IMR-90 (cell line): Measurements from ENCODE around the gene NTMT2. TPM values are rescaled to one million over a fixed set of nuclear protein-coding genes. Genes with fewer than 3 reads are reported as not detected.

Experiments used
- ATAC-seq: fragments of 200-7000 bp; cut with Tn5 transposase; 2 replicates; pipeline ENCODE4 v1.9.1; 2020; ENCODE audit warnings: low read depth, mild to moderate bottlenecking, moderate library complexity
- BruUV-seq: library from RNA; stranded (reverse); fragments of 400-500 nt; replicated peaks from 2 replicates; lab custom pipeline; 2021; lab: Mats Ljungman, UMichigan
- CTCF ChIA-PET: fragments of 300-600 bp; formaldehyde crosslinking; extraction: SDS; loops from one replicate; lab custom pipeline; 2021; ENCODE audit warnings: antibody characterized with exemption; lab: Yijun Ruan, JAX
- POLR2A ChIA-PET: fragments of 300-600 bp; sonication (Branson Sonifier 250); formaldehyde crosslinking; loops from one replicate; lab custom pipeline; 2022; ENCODE audit warnings: antibody characterized with exemption; ENCODE audit not compliant: unreplicated experiment; lab: Charles Lee
- DNase-seq: peaks from one replicate; pipeline ENCODE4 v3.0.0; 2013
- H2AFZ ChIP-seq: replicated peaks from 2 replicates; pipeline ENCODE3; 2013; ENCODE audit warnings: low read length, mild to moderate bottlenecking; ENCODE audit not compliant: poor library complexity
- H2AK5ac ChIP-seq: 2 replicates; pipeline ENCODE4 v1.6.1; 2013; ENCODE audit warnings: low read depth, low read length, inconsistent platforms
- H2AK9ac ChIP-seq: replicated peaks from 2 replicates; pipeline ENCODE3; 2013; ENCODE audit warnings: mild to moderate bottlenecking, low read depth, low read length, moderate library complexity; ENCODE audit not compliant: poor library complexity
- H2BK120ac ChIP-seq: 2 replicates; pipeline ENCODE4 v1.6.1; 2013; ENCODE audit warnings: low read depth, low read length, inconsistent platforms
- H2BK15ac ChIP-seq: 3 replicates; pipeline ENCODE4 v1.6.1; 2013; ENCODE audit warnings: low read depth, low read length, inconsistent platforms
- H2BK20ac ChIP-seq: 2 replicates; pipeline ENCODE4 v1.6.1; 2013; ENCODE audit warnings: low read depth, mild to moderate bottlenecking, inconsistent platforms, low read length, moderate library complexity
- H2BK5ac ChIP-seq: 2 replicates; pipeline ENCODE4 v1.6.1; 2013; ENCODE audit warnings: mild to moderate bottlenecking, low read depth, low read length, inconsistent platforms; ENCODE audit not compliant: poor library complexity, severe bottlenecking
- H3K14ac ChIP-seq: replicated peaks from 2 replicates; pipeline ENCODE4 v1.6.1; 2013; ENCODE audit warnings: low read depth, low read length, inconsistent platforms
- H3K18ac ChIP-seq: 2 replicates; pipeline ENCODE4 v1.6.1; 2013; ENCODE audit warnings: low read depth, low read length, control low read depth
- H3K23ac ChIP-seq: 2 replicates; pipeline ENCODE4 v1.6.1; 2013; ENCODE audit warnings: low read depth, low read length, inconsistent platforms
- H3K27ac ChIP-seq: 2 replicates; pipeline ENCODE4 v1.5.1; 2013; ENCODE audit warnings: mild to moderate bottlenecking, control low read depth, low read length; ENCODE audit not compliant: insufficient read depth
- H3K27me3 ChIP-seq: 2 replicates; pipeline ENCODE4 v1.6.1; 2013; ENCODE audit warnings: low read length; ENCODE audit not compliant: control insufficient read depth, insufficient read depth
- H3K36me3 ChIP-seq: 2 replicates; pipeline ENCODE4 v1.6.1; 2013; ENCODE audit warnings: low read length, mixed read lengths; ENCODE audit not compliant: control insufficient read depth, insufficient read depth
- H3K4ac ChIP-seq: 2 replicates; pipeline ENCODE4 v1.6.1; 2013; ENCODE audit warnings: low read depth, low read length, inconsistent platforms
- H3K4me1 ChIP-seq: 2 replicates; pipeline ENCODE4 v1.6.1; 2013; ENCODE audit warnings: low read length, mixed read lengths; ENCODE audit not compliant: control insufficient read depth, insufficient read depth
- H3K4me2 ChIP-seq: 2 replicates; pipeline ENCODE4 v1.6.1; 2013; ENCODE audit warnings: low read depth, mild to moderate bottlenecking, control low read depth, low read length, moderate library complexity
- H3K4me3 ChIP-seq: 2 replicates; pipeline ENCODE4 v1.5.1; 2013; ENCODE audit warnings: low read depth, mild to moderate bottlenecking, control low read depth, low read length, moderate library complexity; ENCODE audit not compliant: insufficient read depth
- H3K56ac ChIP-seq: 2 replicates; pipeline ENCODE4 v1.6.1; 2013; ENCODE audit warnings: low read length, inconsistent platforms; ENCODE audit not compliant: insufficient read depth; ENCODE audit errors: extremely low read depth
- H3K79me1 ChIP-seq, 2 experiments: 2 replicates each; pipeline ENCODE4 v1.6.1; 2013; ENCODE audit warnings: low read length in 2 of 2, inconsistent platforms in 1 of 2, low read depth in 1 of 2
- H3K9ac ChIP-seq: 2 replicates; pipeline ENCODE4 v1.6.1; 2013; ENCODE audit warnings: low read depth, low read length, control low read depth
- H3K9me1 ChIP-seq: 2 replicates; pipeline ENCODE4 v1.6.1; 2013; ENCODE audit warnings: low read length, inconsistent platforms; ENCODE audit not compliant: insufficient read depth
- H3K9me3 ChIP-seq: 2 replicates; pipeline ENCODE4 v1.6.1; 2013; ENCODE audit warnings: low read length; ENCODE audit not compliant: control insufficient read depth, insufficient read depth
- H4K20me1 ChIP-seq: 2 replicates; pipeline ENCODE4 v1.6.1; 2013; ENCODE audit warnings: low read length, inconsistent platforms; ENCODE audit not compliant: insufficient read depth
- H4K5ac ChIP-seq: 2 replicates; pipeline ENCODE4 v1.6.1; 2013; ENCODE audit warnings: mild to moderate bottlenecking, low read depth, low read length, control low read depth
- H4K8ac ChIP-seq, 2 experiments: 2 replicates each; pipeline ENCODE4 v1.6.1; 2013; ENCODE audit warnings: low read depth in 2 of 2, low read length in 2 of 2, control low read depth in 1 of 2, inconsistent platforms in 1 of 2
- H4K91ac ChIP-seq: 2 replicates; pipeline ENCODE4 v1.6.1; 2013; ENCODE audit warnings: low read depth, low read length, inconsistent platforms; ENCODE audit not compliant: insufficient read depth
- BHLHE40 ChIP-seq: fragments of 150-350 bp; IDR thresholded peaks from 2 replicates; pipeline ENCODE4 v1.6.1; 2016; ENCODE audit warnings: mild to moderate bottlenecking, low read depth, low read length
- CHD1 ChIP-seq: IDR thresholded peaks from 2 replicates; pipeline ENCODE4 v1.6.1; 2012; ENCODE audit warnings: low read depth, low read length, improper control_type of control experiment
- ELK1 ChIP-seq: fragments of 150-350 bp; IDR thresholded peaks from 2 replicates; pipeline ENCODE4 v1.6.1; 2016; ENCODE audit warnings: low read depth, mild to moderate bottlenecking, low read length, moderate library complexity, borderline replicate concordance
- FOS ChIP-seq: fragments of 150-350 bp; IDR thresholded peaks from 2 replicates; pipeline ENCODE4 v1.6.1; 2016; ENCODE audit warnings: low read depth, low read length
- MAFK ChIP-seq: IDR thresholded peaks from 2 replicates; pipeline ENCODE4 v1.6.1; 2012; ENCODE audit warnings: low read depth, low read length, improper control_type of control experiment
- MAZ ChIP-seq: IDR thresholded peaks from 2 replicates; pipeline ENCODE4 v1.6.1; 2012; ENCODE audit warnings: low read depth, mild to moderate bottlenecking, low read length, improper control_type of control experiment, moderate library complexity, borderline replicate concordance
- MXI1 ChIP-seq: IDR thresholded peaks from 2 replicates; pipeline ENCODE4 v1.6.1; 2012; ENCODE audit warnings: low read depth, mild to moderate bottlenecking, low read length, moderate library complexity, borderline replicate concordance
- NFE2L2 ChIP-seq: fragments of 150-350 bp; IDR thresholded peaks from 2 replicates; pipeline ENCODE4 v1.6.1; 2016; ENCODE audit warnings: low read depth, mild to moderate bottlenecking, low read length
- POLR2A ChIP-seq: IDR thresholded peaks from 2 replicates; pipeline ENCODE4 v1.6.1; 2012; ENCODE audit warnings: mild to moderate bottlenecking, low read depth, low read length
- RAD21 ChIP-seq: IDR thresholded peaks from 2 replicates; pipeline ENCODE4 v1.6.1; 2012; ENCODE audit warnings: low read length, improper control_type of control experiment
- WGBS, 2 experiments: methylation state at CpG; one replicate each; pipeline versions ENCODE4 v1.1.5 to v1.1.7; 2013; ENCODE audit warnings: missing lambda C conversion rate in 2 of 2; ENCODE audit not compliant: insufficient read length in 1 of 2; ENCODE audit errors: extremely low coverage in 2 of 2; 5-methylcytosine and 5-hydroxymethylcytosine counted together
- dilution Hi-C: fragments of 300-500 bp; cut with HindIII; formaldehyde crosslinking; loops from one replicate; pipeline ENCODE4 v1.14.3; 2018; ENCODE audit warnings: low sequenced_read_pairs; ENCODE audit not compliant: unreplicated experiment
- in situ Hi-C: fragments of 300-500 bp; cut with MboI; formaldehyde crosslinking; loops from 3 replicates; pipeline ENCODE4 v1.14.3; 2019; ENCODE audit warnings: low sequenced_read_pairs, inconsistent platforms, mixed read lengths
- intact Hi-C: fragments of 100-400 bp; cut with micrococcal nuclease; formaldehyde crosslinking; loops from 2 replicates; pipeline ENCODE4 v1.10.0; 2022
- polyA plus RNA-seq, 3 experiments: library from polyadenylated mRNA; depleted of rRNA; stranded (reverse); fragments of >200 nt; gene quantifications; 2 replicates each; pipeline ENCODE4 v1.2.3, GENCODE V29; 2012; ENCODE audit warnings: low replicate concordance in 1 of 3
- total RNA-seq: library from RNA; depleted of rRNA; stranded (reverse); fragments of >200 nt; gene quantifications from 2 replicates; pipeline ENCODE4 v1.2.3, GENCODE V29; 2012
- TF ChIP-seq, protein P1 (sequence below): conservative IDR thresholded peaks from 2 replicates; pipeline ENCODE4 v1.5.1; 2012; ENCODE audit warnings: mild to moderate bottlenecking, low read depth, low read length, improper control_type of control experiment

NTMT2 gene
- total and polyA plus RNA-seq, 2 of the 4 experiments (the other 2 are of a cell fraction), result not detected

GRCh38 chr1:170215072-170215885, 69.5 kb downstream of the NTMT2 start (continued):
- TF ChIP-seq ELK1, result no peak

DNA sequence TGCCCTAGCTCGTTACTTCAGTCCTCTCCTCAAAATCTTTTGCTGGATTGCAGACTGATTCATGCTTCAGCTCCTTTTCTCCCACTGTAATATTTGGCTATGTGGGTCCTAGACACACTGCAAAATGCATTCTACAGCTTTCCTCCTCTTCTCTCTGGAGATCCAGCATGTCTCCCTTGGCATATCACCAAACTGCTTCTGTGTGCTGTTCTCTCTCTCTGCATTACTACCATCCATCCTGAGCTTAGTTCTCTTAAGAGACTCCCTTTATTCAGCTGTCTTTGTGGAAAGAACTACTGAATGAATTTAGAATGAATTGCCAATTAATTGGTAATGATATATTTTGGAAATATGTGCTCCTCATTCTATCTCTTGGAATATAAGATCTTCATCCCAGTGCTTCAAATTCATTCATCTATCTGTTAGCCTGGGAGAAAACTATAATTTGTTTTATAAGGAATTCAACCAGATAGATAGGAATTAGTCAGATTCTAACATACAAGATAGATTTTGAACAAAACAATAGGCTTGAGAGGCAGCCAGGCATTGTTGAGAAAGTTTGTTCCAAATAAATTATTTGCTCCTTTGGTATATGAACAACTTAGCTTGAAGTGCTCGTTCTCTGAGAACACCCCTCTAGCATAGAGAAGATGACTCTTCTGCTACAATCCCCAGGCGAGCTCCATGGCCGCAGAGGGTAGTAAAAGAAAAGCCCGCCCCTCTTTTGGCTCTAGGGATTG, 71.9 kb downstream of the NTMT2 start:
- CTCF ChIA-PET, result no interaction called here
- Histone ChIP-seq H2AK5ac (no peak overlapping the region), H3K27me3 (no peaks in the 10 kb centered on the region), H3K9ac (no peak overlapping the region), H3K56ac (no peak overlapping the region), H3K14ac (no peak overlapping the region), H2AFZ (no peak overlapping the region), H3K4me1 (no peaks in the 10 kb centered on the region), H3K9me1 (no peaks in the 10 kb centered on the region), H3K4me3 (no peak overlapping the region), H3K18ac (no peak overlapping the region), H2BK20ac (no peak overlapping the region), H4K20me1 (no peaks in the 10 kb centered on the region), H4K91ac (no peak overlapping the region), H3K79me1 (no peaks in the 10 kb centered on the region), H2BK5ac (no peak overlapping the region), H3K4ac (no peak overlapping the region), H4K5ac (no peak overlapping the region), H3K23ac (no peak overlapping the region), H4K8ac (no peak overlapping the region), H3K9me3 (no peaks in the 10 kb centered on the region), H2AK9ac (no peak overlapping the region), H3K27ac (no peak overlapping the region), H2BK120ac (no peak overlapping the region), H3K4me2 (no peak overlapping the region), H3K36me3 (no peaks in the 10 kb centered on the region), H2BK15ac (no peak overlapping the region)
- POLR2A ChIA-PET, result interaction anchor here (0.6 kb wide), 1 partner anchor 147 kb away, joined by 3 read pairs; no protein-coding TSS in a partner anchor
- 80% methylated on average over 1 of the region's 5 CpGs; no CpG with 5 or more reads in 1 of the 2 experiments for WGBS, 2 experiments
- in situ Hi-C loops (no loop called here), dilution Hi-C loops (no loop called here), intact Hi-C loops (loop anchor here (10.0 kb wide), 1 partner anchor 317 kb away; the partner anchor contains the start of gene GORAB)
- no TSS peak for BruUV-seq
- DNase-seq (no peak), ATAC-seq (no peak)
- no peak for TF ChIP-seq FOS
- no peak for TF ChIP-seq MAZ
- TF ChIP-seq CHD1, result no peak
- TF ChIP-seq RAD21, result no peak
- no peak for TF ChIP-seq POLR2A
- no peak for TF ChIP-seq NFE2L2
- no peak for TF ChIP-seq BHLHE40
- TF ChIP-seq, protein P1, sequence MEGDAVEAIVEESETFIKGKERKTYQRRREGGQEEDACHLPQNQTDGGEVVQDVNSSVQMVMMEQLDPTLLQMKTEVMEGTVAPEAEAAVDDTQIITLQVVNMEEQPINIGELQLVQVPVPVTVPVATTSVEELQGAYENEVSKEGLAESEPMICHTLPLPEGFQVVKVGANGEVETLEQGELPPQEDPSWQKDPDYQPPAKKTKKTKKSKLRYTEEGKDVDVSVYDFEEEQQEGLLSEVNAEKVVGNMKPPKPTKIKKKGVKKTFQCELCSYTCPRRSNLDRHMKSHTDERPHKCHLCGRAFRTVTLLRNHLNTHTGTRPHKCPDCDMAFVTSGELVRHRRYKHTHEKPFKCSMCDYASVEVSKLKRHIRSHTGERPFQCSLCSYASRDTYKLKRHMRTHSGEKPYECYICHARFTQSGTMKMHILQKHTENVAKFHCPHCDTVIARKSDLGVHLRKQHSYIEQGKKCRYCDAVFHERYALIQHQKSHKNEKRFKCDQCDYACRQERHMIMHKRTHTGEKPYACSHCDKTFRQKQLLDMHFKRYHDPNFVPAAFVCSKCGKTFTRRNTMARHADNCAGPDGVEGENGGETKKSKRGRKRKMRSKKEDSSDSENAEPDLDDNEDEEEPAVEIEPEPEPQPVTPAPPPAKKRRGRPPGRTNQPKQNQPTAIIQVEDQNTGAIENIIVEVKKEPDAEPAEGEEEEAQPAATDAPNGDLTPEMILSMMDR, result no peak
- TF ChIP-seq MXI1, result no peak
- TF ChIP-seq MAFK, result no peak
